Measurements from ENCODE around the gene TBX4.

DNA sequence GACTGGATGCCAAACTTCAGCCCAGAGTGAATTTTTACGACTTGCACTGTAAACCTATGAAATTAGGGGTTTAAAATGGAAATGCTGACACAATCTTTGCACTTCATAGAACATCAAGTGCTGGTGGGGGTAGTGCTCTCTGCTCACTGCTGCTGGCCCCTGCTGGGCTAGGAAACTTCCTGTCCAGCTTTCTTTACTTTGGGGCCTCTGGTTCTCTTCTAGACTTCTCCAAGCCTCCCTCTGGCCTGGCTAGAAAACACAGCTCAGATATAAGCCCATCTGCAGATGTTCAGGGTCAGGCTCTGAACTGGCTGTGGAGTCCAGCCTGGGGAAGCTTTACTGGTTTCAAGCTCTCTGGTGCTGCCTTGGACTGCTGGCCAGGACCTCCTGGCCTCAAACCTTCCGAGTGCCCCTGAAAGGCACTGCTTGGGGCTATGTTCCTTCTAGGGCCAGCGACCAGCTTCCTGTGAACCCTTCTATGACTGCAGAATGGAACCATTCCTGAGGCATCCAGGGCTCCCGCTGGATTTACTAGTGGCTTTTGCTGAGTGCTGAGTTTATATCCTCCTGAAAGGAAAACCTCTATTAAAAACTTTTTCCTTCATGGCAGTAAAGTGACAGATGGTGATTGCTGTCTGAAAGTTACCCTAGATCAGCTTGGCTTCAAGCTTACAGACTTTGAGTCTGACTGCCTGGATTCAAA is 59.4 kb downstream of the TBX4 start:
- TF ChIP-seq, protein P1, sequence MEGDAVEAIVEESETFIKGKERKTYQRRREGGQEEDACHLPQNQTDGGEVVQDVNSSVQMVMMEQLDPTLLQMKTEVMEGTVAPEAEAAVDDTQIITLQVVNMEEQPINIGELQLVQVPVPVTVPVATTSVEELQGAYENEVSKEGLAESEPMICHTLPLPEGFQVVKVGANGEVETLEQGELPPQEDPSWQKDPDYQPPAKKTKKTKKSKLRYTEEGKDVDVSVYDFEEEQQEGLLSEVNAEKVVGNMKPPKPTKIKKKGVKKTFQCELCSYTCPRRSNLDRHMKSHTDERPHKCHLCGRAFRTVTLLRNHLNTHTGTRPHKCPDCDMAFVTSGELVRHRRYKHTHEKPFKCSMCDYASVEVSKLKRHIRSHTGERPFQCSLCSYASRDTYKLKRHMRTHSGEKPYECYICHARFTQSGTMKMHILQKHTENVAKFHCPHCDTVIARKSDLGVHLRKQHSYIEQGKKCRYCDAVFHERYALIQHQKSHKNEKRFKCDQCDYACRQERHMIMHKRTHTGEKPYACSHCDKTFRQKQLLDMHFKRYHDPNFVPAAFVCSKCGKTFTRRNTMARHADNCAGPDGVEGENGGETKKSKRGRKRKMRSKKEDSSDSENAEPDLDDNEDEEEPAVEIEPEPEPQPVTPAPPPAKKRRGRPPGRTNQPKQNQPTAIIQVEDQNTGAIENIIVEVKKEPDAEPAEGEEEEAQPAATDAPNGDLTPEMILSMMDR (IDR thresholded peaks at IDR 0.05) = no peak
- TF ChIP-seq POLR2A (IDR thresholded peaks at IDR 0.05) = no peak

All from Peyer's patch (tissue), 4 donors.